GM12878 (cell line): Measurements from ENCODE around the gene EML5. TPM values are rescaled to one million over a fixed set of nuclear protein-coding genes. Genes with fewer than 3 reads are reported as not detected.

Experiments
- ATF7 ChIP-seq: fragments of 450-650 bp; IDR thresholded peaks from 2 replicates; pipeline ENCODE4 v1.6.1; 2016; ENCODE audit warnings: low read depth, mild to moderate bottlenecking
- BCL11A ChIP-seq: IDR thresholded peaks from 2 replicates; pipeline ENCODE4 v1.6.1; 2011; ENCODE audit warnings: low read depth, low read length
- CBFB ChIP-seq: IDR thresholded peaks from 2 replicates; pipeline ENCODE4 v1.6.1; 2016; ENCODE audit warnings: antibody characterized with exemption, low read depth
- CEBPB ChIP-seq, 2 experiments: fragments of 150-350 bp in 1 of 2; IDR thresholded peaks; 2 replicates each; pipeline ENCODE4 v1.6.1; 2012 to 2014; ENCODE audit warnings: low read depth in 2 of 2, low read length in 2 of 2, borderline replicate concordance in 1 of 2, inconsistent platforms in 1 of 2
- CHD4 ChIP-seq: fragments of 200-600 bp; sonication (generic); IDR thresholded peaks from 2 replicates; pipeline ENCODE4 v1.6.1; 2016; ENCODE audit warnings: mild to moderate bottlenecking
- ESRRA ChIP-seq: IDR thresholded peaks from 2 replicates; pipeline ENCODE4 v1.6.1; 2012; ENCODE audit warnings: mild to moderate bottlenecking, low read length, improper control_type of control experiment
- HCFC1 ChIP-seq: fragments of 150-350 bp; IDR thresholded peaks from 2 replicates; pipeline ENCODE4 v1.6.1; 2014; ENCODE audit warnings: low read length
- NR2C2 ChIP-seq: IDR thresholded peaks from 2 replicates; pipeline ENCODE4 v1.6.1; 2011; ENCODE audit warnings: borderline replicate concordance, low read depth; ENCODE audit not compliant: control insufficient read depth, insufficient read length
- NR2F1 ChIP-seq: fragments of 450-650 bp; conservative IDR thresholded peaks from 2 replicates; pipeline ENCODE4 v1.6.1; 2017; ENCODE audit warnings: mild to moderate bottlenecking
- PAX8 ChIP-seq: fragments of 450-650 bp; IDR thresholded peaks from 2 replicates; pipeline ENCODE4 v1.6.1; 2017; ENCODE audit warnings: mild to moderate bottlenecking, moderate library complexity
- RBBP5 ChIP-seq: fragments of 200-600 bp; sonication (generic); conservative IDR thresholded peaks from 2 replicates; pipeline ENCODE4 v1.6.1; 2016
- RFX5 ChIP-seq: IDR thresholded peaks from 2 replicates; pipeline ENCODE4 v1.6.1; 2011; ENCODE audit warnings: low read depth, low read length, improper control_type of control experiment
- SMARCA5 ChIP-seq: fragments of 450-650 bp; IDR thresholded peaks from 2 replicates; pipeline ENCODE4 v1.6.1; 2017; ENCODE audit warnings: mild to moderate bottlenecking
- SP1 ChIP-seq: IDR thresholded peaks from one replicate; pipeline ENCODE4 v1.6.1; 2011; ENCODE audit warnings: low read depth, low read length
- SUZ12 ChIP-seq: fragments of 200-600 bp; sonication (generic); IDR thresholded peaks from one replicate; pipeline ENCODE4 v1.6.1; 2018; ENCODE audit warnings: antibody characterized with exemption, mild to moderate bottlenecking; ENCODE audit not compliant: unreplicated experiment
- ZBTB4 ChIP-seq: fragments of 450-650 bp; formaldehyde crosslinking; IDR thresholded peaks from 2 replicates; pipeline ENCODE4 v1.4.0; 2022; ENCODE audit warnings: mild to moderate bottlenecking, moderate library complexity
- polyA plus RNA-seq, 11 experiments: library from polyadenylated mRNA; depleted of rRNA in 4 of 11; unstranded in 6 of 11; stranded (reverse) in 5 of 11; fragments of >200 nt; fragmentation: Nextera tagmentation in 4 of 11; fragmentation: Illumina TruSeq in 1 of 11; extraction: Ambion mirVana in 4 of 11; extraction: Trizol in 1 of 11; gene quantifications; 1 replicate in 1 of 11; 2 replicates in 10 of 11; pipeline versions ENCODE4 v1.2.1 to v1.2.3, GENCODE V29; 2011 to 2016; ENCODE audit warnings: inconsistent platforms in 2 of 11, missing spikeins in 2 of 11, low read depth in 1 of 11
- total RNA-seq, 4 experiments: library from RNA; depleted of rRNA in 3 of 4; stranded (reverse); fragments of >200 nt in 3 of 4; fragmentation: Illumina TruSeq in 1 of 4; extraction: Trizol in 1 of 4; gene quantifications; 2 replicates each; pipeline versions ENCODE4 v1.2.1 to v1.2.3, GENCODE V29; 2013 to 2021
- TF ChIP-seq, protein P1 (sequence below): IDR thresholded peaks from 2 replicates; pipeline ENCODE4 v1.6.1; 2012; ENCODE audit warnings: improper control_type of control experiment, low read depth, low read length; ENCODE audit not compliant: insufficient replicate concordance
- TF ChIP-seq, protein P2 (sequence below): fragments of 450-650 bp; IDR thresholded peaks from 2 replicates; pipeline ENCODE4 v1.6.1; 2018; ENCODE audit warnings: mild to moderate bottlenecking, low read depth, moderate library complexity; ENCODE audit not compliant: partially characterized antibody
- TF ChIP-seq, protein P3 (sequence below): IDR thresholded peaks from 2 replicates; pipeline ENCODE4 v1.6.1; 2011; ENCODE audit warnings: borderline replicate concordance, low read depth, mild to moderate bottlenecking, moderate library complexity, low read length; ENCODE audit not compliant: insufficient read depth, poor library complexity, severe bottlenecking

EML5 gene
- total and polyA plus RNA-seq, 10 of the 15 experiments (the other 5 are each of a cell fraction or from before 2014, with no cell fraction given) = 0.08 to 0.35 (median 0.22) TPM; not detected in 1

DNA sequence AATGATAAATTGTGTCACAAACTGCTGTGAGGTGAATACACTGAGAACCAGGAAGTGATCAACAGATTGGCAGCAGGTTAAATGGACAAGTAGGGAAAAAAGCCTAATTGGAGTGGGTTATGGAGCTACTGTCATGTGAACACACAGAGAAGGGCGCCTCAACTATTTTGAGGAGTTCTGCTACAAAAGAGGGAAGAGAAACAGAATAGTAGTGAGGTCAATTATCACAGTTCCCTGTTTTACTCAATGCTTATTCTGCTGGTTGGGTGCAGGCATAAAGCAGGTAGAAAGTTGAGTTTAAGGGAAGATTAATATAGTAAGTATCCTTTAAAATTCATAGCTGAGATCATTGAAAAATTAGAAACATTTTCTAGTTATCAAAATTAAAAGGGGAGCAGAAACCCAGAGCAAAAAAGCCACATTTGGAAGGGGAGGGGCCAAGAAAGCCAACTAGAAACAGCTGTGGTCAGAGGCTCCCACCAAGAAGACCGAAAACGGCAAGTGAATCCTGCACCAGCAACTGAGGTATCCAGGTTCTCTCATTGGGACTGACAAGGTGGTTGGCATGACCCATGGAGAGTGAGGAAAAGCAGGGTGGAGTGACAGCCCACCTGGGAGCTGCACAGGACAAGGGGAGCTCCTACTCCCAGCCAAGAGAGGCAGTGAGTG lies 124.2 kb downstream of the EML5 start (continued):
- TF ChIP-seq, protein P1, sequence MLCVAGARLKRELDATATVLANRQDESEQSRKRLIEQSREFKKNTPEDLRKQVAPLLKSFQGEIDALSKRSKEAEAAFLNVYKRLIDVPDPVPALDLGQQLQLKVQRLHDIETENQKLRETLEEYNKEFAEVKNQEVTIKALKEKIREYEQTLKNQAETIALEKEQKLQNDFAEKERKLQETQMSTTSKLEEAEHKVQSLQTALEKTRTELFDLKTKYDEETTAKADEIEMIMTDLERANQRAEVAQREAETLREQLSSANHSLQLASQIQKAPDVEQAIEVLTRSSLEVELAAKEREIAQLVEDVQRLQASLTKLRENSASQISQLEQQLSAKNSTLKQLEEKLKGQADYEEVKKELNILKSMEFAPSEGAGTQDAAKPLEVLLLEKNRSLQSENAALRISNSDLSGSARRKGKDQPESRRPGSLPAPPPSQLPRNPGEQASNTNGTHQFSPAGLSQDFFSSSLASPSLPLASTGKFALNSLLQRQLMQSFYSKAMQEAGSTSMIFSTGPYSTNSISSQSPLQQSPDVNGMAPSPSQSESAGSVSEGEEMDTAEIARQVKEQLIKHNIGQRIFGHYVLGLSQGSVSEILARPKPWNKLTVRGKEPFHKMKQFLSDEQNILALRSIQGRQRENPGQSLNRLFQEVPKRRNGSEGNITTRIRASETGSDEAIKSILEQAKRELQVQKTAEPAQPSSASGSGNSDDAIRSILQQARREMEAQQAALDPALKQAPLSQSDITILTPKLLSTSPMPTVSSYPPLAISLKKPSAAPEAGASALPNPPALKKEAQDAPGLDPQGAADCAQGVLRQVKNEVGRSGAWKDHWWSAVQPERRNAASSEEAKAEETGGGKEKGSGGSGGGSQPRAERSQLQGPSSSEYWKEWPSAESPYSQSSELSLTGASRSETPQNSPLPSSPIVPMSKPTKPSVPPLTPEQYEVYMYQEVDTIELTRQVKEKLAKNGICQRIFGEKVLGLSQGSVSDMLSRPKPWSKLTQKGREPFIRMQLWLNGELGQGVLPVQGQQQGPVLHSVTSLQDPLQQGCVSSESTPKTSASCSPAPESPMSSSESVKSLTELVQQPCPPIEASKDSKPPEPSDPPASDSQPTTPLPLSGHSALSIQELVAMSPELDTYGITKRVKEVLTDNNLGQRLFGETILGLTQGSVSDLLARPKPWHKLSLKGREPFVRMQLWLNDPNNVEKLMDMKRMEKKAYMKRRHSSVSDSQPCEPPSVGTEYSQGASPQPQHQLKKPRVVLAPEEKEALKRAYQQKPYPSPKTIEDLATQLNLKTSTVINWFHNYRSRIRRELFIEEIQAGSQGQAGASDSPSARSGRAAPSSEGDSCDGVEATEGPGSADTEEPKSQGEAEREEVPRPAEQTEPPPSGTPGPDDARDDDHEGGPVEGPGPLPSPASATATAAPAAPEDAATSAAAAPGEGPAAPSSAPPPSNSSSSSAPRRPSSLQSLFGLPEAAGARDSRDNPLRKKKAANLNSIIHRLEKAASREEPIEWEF = no peak
- TF ChIP-seq RBBP5 (no peak), RFX5 (no peak), SUZ12 (no peak), CEBPB (IDR thresholded peaks at IDR 0.05; ENCODE audit: borderline replicate concordance in 1 of 2, low read depth in 2 of 2, low read length in 2 of 2) (no peak), NR2F1 (no peak), PAX8 (no peak), HCFC1 (no peak), NR2C2 (no peak), CHD4 (no peak), ATF7 (peak; percentile 73), SP1 (no peak), CBFB (no peak), BCL11A (peak; percentile 19; the same call in 1 of the 2 replicates), ZBTB4 (no peak), ESRRA (no peak), SMARCA5 (no peak)
- TF ChIP-seq, protein P2, sequence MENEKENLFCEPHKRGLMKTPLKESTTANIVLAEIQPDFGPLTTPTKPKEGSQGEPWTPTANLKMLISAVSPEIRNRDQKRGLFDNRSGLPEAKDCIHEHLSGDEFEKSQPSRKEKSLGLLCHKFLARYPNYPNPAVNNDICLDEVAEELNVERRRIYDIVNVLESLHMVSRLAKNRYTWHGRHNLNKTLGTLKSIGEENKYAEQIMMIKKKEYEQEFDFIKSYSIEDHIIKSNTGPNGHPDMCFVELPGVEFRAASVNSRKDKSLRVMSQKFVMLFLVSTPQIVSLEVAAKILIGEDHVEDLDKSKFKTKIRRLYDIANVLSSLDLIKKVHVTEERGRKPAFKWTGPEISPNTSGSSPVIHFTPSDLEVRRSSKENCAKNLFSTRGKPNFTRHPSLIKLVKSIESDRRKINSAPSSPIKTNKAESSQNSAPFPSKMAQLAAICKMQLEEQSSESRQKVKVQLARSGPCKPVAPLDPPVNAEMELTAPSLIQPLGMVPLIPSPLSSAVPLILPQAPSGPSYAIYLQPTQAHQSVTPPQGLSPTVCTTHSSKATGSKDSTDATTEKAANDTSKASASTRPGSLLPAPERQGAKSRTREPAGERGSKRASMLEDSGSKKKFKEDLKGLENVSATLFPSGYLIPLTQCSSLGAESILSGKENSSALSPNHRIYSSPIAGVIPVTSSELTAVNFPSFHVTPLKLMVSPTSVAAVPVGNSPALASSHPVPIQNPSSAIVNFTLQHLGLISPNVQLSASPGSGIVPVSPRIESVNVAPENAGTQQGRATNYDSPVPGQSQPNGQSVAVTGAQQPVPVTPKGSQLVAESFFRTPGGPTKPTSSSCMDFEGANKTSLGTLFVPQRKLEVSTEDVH = no peak
- TF ChIP-seq, protein P3, sequence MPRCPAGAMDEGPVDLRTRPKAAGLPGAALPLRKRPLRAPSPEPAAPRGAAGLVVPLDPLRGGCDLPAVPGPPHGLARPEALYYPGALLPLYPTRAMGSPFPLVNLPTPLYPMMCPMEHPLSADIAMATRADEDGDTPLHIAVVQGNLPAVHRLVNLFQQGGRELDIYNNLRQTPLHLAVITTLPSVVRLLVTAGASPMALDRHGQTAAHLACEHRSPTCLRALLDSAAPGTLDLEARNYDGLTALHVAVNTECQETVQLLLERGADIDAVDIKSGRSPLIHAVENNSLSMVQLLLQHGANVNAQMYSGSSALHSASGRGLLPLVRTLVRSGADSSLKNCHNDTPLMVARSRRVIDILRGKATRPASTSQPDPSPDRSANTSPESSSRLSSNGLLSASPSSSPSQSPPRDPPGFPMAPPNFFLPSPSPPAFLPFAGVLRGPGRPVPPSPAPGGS = no peak
